ENCODE results near the gene FBXO40. TPM values are rescaled to one million over a fixed set of nuclear protein-coding genes. Genes with fewer than 3 reads are reported as not detected.

FBXO40 gene
- total and polyA plus RNA-seq, 2 of the 8 experiments (the other 6 are each of a cell fraction or from before 2014, with no cell fraction given): 0.03 TPM; not detected in 1

- TF ChIP-seq, protein P1, sequence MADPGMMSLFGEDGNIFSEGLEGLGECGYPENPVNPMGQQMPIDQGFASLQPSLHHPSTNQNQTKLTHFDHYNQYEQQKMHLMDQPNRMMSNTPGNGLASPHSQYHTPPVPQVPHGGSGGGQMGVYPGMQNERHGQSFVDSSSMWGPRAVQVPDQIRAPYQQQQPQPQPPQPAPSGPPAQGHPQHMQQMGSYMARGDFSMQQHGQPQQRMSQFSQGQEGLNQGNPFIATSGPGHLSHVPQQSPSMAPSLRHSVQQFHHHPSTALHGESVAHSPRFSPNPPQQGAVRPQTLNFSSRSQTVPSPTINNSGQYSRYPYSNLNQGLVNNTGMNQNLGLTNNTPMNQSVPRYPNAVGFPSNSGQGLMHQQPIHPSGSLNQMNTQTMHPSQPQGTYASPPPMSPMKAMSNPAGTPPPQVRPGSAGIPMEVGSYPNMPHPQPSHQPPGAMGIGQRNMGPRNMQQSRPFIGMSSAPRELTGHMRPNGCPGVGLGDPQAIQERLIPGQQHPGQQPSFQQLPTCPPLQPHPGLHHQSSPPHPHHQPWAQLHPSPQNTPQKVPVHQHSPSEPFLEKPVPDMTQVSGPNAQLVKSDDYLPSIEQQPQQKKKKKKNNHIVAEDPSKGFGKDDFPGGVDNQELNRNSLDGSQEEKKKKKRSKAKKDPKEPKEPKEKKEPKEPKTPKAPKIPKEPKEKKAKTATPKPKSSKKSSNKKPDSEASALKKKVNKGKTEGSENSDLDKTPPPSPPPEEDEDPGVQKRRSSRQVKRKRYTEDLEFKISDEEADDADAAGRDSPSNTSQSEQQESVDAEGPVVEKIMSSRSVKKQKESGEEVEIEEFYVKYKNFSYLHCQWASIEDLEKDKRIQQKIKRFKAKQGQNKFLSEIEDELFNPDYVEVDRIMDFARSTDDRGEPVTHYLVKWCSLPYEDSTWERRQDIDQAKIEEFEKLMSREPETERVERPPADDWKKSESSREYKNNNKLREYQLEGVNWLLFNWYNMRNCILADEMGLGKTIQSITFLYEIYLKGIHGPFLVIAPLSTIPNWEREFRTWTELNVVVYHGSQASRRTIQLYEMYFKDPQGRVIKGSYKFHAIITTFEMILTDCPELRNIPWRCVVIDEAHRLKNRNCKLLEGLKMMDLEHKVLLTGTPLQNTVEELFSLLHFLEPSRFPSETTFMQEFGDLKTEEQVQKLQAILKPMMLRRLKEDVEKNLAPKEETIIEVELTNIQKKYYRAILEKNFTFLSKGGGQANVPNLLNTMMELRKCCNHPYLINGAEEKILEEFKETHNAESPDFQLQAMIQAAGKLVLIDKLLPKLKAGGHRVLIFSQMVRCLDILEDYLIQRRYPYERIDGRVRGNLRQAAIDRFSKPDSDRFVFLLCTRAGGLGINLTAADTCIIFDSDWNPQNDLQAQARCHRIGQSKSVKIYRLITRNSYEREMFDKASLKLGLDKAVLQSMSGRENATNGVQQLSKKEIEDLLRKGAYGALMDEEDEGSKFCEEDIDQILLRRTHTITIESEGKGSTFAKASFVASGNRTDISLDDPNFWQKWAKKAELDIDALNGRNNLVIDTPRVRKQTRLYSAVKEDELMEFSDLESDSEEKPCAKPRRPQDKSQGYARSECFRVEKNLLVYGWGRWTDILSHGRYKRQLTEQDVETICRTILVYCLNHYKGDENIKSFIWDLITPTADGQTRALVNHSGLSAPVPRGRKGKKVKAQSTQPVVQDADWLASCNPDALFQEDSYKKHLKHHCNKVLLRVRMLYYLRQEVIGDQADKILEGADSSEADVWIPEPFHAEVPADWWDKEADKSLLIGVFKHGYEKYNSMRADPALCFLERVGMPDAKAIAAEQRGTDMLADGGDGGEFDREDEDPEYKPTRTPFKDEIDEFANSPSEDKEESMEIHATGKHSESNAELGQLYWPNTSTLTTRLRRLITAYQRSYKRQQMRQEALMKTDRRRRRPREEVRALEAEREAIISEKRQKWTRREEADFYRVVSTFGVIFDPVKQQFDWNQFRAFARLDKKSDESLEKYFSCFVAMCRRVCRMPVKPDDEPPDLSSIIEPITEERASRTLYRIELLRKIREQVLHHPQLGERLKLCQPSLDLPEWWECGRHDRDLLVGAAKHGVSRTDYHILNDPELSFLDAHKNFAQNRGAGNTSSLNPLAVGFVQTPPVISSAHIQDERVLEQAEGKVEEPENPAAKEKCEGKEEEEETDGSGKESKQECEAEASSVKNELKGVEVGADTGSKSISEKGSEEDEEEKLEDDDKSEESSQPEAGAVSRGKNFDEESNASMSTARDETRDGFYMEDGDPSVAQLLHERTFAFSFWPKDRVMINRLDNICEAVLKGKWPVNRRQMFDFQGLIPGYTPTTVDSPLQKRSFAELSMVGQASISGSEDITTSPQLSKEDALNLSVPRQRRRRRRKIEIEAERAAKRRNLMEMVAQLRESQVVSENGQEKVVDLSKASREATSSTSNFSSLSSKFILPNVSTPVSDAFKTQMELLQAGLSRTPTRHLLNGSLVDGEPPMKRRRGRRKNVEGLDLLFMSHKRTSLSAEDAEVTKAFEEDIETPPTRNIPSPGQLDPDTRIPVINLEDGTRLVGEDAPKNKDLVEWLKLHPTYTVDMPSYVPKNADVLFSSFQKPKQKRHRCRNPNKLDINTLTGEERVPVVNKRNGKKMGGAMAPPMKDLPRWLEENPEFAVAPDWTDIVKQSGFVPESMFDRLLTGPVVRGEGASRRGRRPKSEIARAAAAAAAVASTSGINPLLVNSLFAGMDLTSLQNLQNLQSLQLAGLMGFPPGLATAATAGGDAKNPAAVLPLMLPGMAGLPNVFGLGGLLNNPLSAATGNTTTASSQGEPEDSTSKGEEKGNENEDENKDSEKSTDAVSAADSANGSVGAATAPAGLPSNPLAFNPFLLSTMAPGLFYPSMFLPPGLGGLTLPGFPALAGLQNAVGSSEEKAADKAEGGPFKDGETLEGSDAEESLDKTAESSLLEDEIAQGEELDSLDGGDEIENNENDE (IDR thresholded peaks at IDR 0.05; ENCODE audit: insufficient replicate concordance, low read length): no peak
- TF ChIP-seq CHD2 (IDR thresholded peaks at IDR 0.05; ENCODE audit: low read length) (no peak), TAF1 (IDR thresholded peaks at IDR 0.05; ENCODE audit: low read depth, low read length) (no peak)
- TF ChIP-seq, protein P2, sequence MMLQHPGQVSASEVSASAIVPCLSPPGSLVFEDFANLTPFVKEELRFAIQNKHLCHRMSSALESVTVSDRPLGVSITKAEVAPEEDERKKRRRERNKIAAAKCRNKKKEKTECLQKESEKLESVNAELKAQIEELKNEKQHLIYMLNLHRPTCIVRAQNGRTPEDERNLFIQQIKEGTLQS (IDR thresholded peaks at IDR 0.05; ENCODE audit: insufficient read depth, low read depth, low read length): no peak
These were observed 26.4 kb upstream of the FBXO40 start (continued) for GRCh38 chr3:121566773-121567172.
